Fibroblast of the aortic adventitia (primary cell): ENCODE measurements around the gene HMOX2. TPM values are rescaled to one million over a fixed set of nuclear protein-coding genes. Genes with fewer than 3 reads are reported as not detected.

Experiments
- DNase-seq: peaks from one replicate; pipeline ENCODE4 v3.0.0-alpha.2; 2010; ENCODE audit warnings: low read depth
- H3K4me3 ChIP-seq: 2 replicates; pipeline ENCODE4 v1.5.1; 2011; ENCODE audit warnings: low read depth, mild to moderate bottlenecking, control low read depth, low read length, moderate library complexity
- total RNA-seq: library from RNA; depleted of rRNA; stranded (reverse); fragments of >200 nt; gene quantifications from 2 replicates; pipeline ENCODE4 v1.2.3, GENCODE V29; 2012; ENCODE audit warnings: low replicate concordance
- TF ChIP-seq, protein P1 (sequence below): IDR thresholded peaks from 2 replicates; pipeline ENCODE4 v1.5.1; 2011; ENCODE audit warnings: mild to moderate bottlenecking, low read length, control low read depth, inconsistent platforms; ENCODE audit not compliant: insufficient read depth

Gene HMOX2
- total RNA-seq, 1 donor = 30.5 TPM

- no peak for DNase-seq
- H3K4me3 ChIP-seq = no peak overlapping the region
- TF ChIP-seq, protein P1, sequence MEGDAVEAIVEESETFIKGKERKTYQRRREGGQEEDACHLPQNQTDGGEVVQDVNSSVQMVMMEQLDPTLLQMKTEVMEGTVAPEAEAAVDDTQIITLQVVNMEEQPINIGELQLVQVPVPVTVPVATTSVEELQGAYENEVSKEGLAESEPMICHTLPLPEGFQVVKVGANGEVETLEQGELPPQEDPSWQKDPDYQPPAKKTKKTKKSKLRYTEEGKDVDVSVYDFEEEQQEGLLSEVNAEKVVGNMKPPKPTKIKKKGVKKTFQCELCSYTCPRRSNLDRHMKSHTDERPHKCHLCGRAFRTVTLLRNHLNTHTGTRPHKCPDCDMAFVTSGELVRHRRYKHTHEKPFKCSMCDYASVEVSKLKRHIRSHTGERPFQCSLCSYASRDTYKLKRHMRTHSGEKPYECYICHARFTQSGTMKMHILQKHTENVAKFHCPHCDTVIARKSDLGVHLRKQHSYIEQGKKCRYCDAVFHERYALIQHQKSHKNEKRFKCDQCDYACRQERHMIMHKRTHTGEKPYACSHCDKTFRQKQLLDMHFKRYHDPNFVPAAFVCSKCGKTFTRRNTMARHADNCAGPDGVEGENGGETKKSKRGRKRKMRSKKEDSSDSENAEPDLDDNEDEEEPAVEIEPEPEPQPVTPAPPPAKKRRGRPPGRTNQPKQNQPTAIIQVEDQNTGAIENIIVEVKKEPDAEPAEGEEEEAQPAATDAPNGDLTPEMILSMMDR = no peak
Observed at GRCh38 chr16:4508806-4509205, 32.6 kb downstream of the HMOX2 start.

GRCh38 chr16:4509420-4509819 lies 33.2 kb downstream of the HMOX2 start:
- TF ChIP-seq, protein P1 = no peak
- no peak overlapping the region for H3K4me3 ChIP-seq
- DNase-seq = no peak

DNA sequence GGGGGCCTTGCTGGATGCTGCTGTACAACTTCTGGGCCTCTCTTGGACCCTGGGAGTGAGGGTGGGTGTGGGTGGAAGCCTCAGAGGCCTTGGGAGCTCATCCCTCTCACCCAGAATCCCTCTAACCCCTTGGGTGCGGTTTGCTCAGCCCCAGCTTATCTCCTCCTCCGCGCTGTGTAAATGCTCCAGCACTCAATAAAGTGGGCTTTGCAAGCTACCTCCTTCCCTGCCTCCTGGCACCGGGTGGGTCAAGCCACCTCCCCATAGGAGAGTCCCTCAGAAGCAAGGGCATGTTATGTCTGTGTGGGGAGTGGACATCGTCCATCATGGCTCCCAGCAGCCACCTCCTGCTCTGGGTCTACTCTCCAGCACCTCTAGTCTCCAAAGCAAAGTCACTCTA lies 33.9 kb downstream of the HMOX2 start:
- DNase-seq = no peak
- TF ChIP-seq, protein P1 = no peak
- H3K4me3 ChIP-seq = no peak overlapping the region

- no peak overlapping the region for H3K4me3 ChIP-seq
- DNase-seq = no peak
- TF ChIP-seq, protein P1 = no peak
Observed at GRCh38 chr16:4510747-4511426, 34.7 kb downstream of the HMOX2 start.

- H3K4me3 ChIP-seq = no peak overlapping the region
- peak; percentile 33 for DNase-seq
- TF ChIP-seq, protein P1 = peak; percentile 57
Observed at GRCh38 chr16:4511441-4512082, 35.4 kb downstream of the HMOX2 start.

DNA sequence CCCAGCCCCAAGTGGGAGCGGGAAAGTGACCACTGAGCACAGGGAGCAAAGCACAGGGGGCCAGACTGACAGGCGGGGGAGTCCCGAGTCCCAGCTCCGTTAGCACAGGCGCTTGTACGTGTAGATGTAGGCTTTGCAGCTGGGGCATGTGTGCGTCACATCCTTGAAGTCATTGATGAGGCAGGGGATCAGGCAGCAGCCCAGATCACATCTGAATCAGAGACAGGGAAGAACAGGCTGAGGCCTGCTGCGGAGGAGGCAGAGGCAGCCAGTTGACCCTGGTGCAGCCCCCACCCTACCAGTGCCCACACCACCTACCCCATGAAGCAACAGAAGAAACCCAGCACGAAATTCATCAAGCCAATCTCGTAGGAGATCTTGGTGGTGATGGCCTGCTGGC lies 36.3 kb downstream of the HMOX2 start:
- DNase-seq = no peak
- H3K4me3 ChIP-seq = no peak overlapping the region
- TF ChIP-seq, protein P1 = no peak
